Hematopoietic multipotent progenitor cell (in vitro differentiated cells): ENCODE data around the gene KCNH8. TPM values are rescaled to one million over a fixed set of nuclear protein-coding genes. Genes with fewer than 3 reads are reported as not detected.

Experiments
- DNase-seq, 3 donors: peaks; one replicate each; pipeline ENCODE4 v3.0.0-alpha.2; 2011 to 2015; ENCODE audit warnings: low read depth in 2 of 3, low spot score in 2 of 3
- small RNA-seq: library from RNA; depleted of rRNA; stranded (forward); fragments of <200 nt; gene quantifications from one replicate; pipeline ENCODE3, GENCODE V24; 2012
- total RNA-seq: library from RNA; depleted of rRNA; stranded (reverse); fragments of >200 nt; gene quantifications from one replicate; pipeline ENCODE4 v1.2.3, GENCODE V29; 2012

KCNH8 gene
- total RNA-seq, 1 donor = 0.54 TPM

DNA sequence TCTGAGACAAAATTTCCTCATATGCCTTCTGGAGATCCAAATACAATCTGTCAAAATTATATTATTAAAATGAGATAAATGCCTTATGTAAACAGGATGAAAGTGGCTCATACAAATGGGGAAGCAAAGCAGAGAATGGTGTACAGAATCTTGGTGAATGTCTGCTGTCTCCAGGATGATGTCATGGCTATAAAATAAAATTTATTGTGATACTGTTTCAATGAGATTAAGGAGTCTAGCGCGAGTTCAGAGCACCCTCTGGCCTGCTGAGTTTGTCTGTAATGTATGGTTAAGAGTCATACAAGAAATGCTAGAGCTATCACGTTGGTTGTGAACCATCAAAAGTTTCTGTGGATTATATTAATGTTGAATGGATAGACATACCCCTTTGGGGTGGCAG is 426.0 kb downstream of the KCNH8 start:
- DNase-seq = no peak

- DNase-seq = no peak
Observed at GRCh38 chr3:19576343-19576742, 428.0 kb downstream of the KCNH8 start.

Small RNA genes within 50 kb of the gene (small RNA-seq; reads per million reads assigned to genes)
- not detected for gene MIR4791
